Measurements from ENCODE around the gene IGBP1. TPM values are rescaled to one million over a fixed set of nuclear protein-coding genes. Genes with fewer than 3 reads are reported as not detected.

Gene IGBP1
- total and polyA plus RNA-seq, 9 of the 15 experiments (the other 6 are each of a cell fraction or from before 2014, with no cell fraction given): 36.6 to 91.5 (median 52.8) TPM

DNA sequence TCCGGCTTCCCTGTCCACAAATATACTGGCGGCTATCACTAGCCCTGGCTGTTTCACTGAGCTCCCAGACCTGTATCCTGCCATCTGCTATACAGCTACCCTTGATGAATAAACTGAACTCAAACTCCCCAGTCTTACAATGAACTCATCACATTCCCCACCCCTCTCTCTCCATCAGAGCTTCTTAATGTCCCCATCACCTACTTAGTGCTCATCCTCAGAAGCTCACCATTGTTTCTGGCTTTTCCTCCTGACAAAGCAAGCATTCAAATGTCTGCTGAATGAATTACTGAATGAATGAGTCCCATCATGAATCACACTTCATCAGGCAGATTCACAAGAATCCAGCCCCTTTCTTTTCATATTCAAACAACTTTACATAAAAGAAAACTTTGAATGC lies 38.4 kb downstream of the IGBP1 start:
- POLR2A ChIA-PET: interaction anchor here (0.6 to 0.7 kb wide), 2 partner anchors 10 to 1347 kb away, joined by 3 read pairs; no protein-coding TSS in a partner anchor
- Histone ChIP-seq H3K9me1 (ENCODE audit: control insufficient read depth, insufficient read depth, low read length) (no peaks in the 10 kb centered on the region), H2AFZ (ENCODE audit: low read depth, low read length) (no peak overlapping the region), H3K36me3 (ENCODE audit: control insufficient read depth, insufficient read depth, low read length) (0 out of 3 replicates have a peak, but pooled peaks cover 4% of the 10 kb centered on the region), H3K79me2 (ENCODE audit: control insufficient read depth, insufficient read depth, low read length) (no peaks in the 10 kb centered on the region), H3K4me2 (ENCODE audit: insufficient read depth, low read length) (no peak overlapping the region), H3K9me3 (replicated peaks; ENCODE audit: control insufficient read depth, insufficient read depth, low read depth, low read length) (no peaks in the 10 kb centered on the region), H3K4me1 (replicated peaks in 1 of 2; ENCODE audit: control insufficient read depth in 2 of 2, insufficient read depth in 2 of 2, low read length in 2 of 2) (peaks cover 0 to 31% of the 10 kb centered on the region in 2 experiments; a peak in 4 of 5 replicates), H3K27me3 (ENCODE audit: control insufficient read depth in 2 of 2, insufficient read depth in 2 of 2, low read length in 2 of 2) (no peaks in the 10 kb centered on the region), H3K9ac (ENCODE audit: insufficient read depth in 1 of 2, low read depth in 2 of 2, low read length in 2 of 2) (no peak overlapping the region), H3K27ac (ENCODE audit: extremely low read depth, low read depth, low read length) (no peak overlapping the region), H4K20me1 (replicated peaks; ENCODE audit: control insufficient read depth, insufficient read depth, low read length) (no peaks in the 10 kb centered on the region), H3K4me3 (no peak overlapping the region)
- in situ Hi-C loops (cut with MboI) (no loop called here), intact Hi-C loops (cut with micrococcal nuclease) (no loop called here)
- no peak for TF ChIP-seq ARID2 (IDR thresholded peaks at IDR 0.05)
- no peak for TF ChIP-seq RFX7 (CRISPR knock-in tag; IDR thresholded peaks at IDR 0.05)
- no peak for TF ChIP-seq GABPA (tag; conservative IDR thresholded peaks at IDR 0.05; ENCODE audit: low read depth)
- no peak for TF ChIP-seq PTTG1 (tag; IDR thresholded peaks at IDR 0.05; ENCODE audit: low read depth)
- TF ChIP-seq, protein P1, sequence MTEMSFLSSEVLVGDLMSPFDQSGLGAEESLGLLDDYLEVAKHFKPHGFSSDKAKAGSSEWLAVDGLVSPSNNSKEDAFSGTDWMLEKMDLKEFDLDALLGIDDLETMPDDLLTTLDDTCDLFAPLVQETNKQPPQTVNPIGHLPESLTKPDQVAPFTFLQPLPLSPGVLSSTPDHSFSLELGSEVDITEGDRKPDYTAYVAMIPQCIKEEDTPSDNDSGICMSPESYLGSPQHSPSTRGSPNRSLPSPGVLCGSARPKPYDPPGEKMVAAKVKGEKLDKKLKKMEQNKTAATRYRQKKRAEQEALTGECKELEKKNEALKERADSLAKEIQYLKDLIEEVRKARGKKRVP (CRISPR knock-in tag; IDR thresholded peaks at IDR 0.05): no peak
- TF ChIP-seq FOXM1 (IDR thresholded peaks at IDR 0.05; ENCODE audit: low read depth): no peak
- no peak for TF ChIP-seq FOXM1 (CRISPR knock-in tag; IDR thresholded peaks at IDR 0.05; ENCODE audit: low read depth)
- no peak for TF ChIP-seq FOXP1 (CRISPR knock-in tag; IDR thresholded peaks at IDR 0.05)
- TF ChIP-seq NFATC3 (IDR thresholded peaks at IDR 0.05): no peak
- BruUV-seq (replicated peaks): no TSS peak
- DNase-seq (ENCODE audit: extremely low read depth in 1 of 4, low spot score in 3 of 4) (no peak), FAIRE-seq (no peak), ATAC-seq (no peak)
- CTCF ChIA-PET (ENCODE audit: low intra/inter-chr PET ratio): no interaction called here
- WGBS (ENCODE audit: insufficient coverage, low coverage, missing lambda C conversion rate): 35% methylated on average over 2 of the region's 2 CpGs

All from K562 (cell line).